WI38 (cell line): ENCODE results near the gene PLEKHA7.

ENCODE experiments used
- H3K4me3 ChIP-seq: 2 replicates; pipeline ENCODE4 v1.5.1; 2011; ENCODE audit warnings: low read depth, mild to moderate bottlenecking, control low read depth, low read length
- TF ChIP-seq, protein P1 (sequence below): IDR thresholded peaks from 2 replicates; pipeline ENCODE4 v1.5.1; 2012; ENCODE audit warnings: low read depth, mild to moderate bottlenecking, control low read depth, low read length

PLEKHA7 gene

DNA sequence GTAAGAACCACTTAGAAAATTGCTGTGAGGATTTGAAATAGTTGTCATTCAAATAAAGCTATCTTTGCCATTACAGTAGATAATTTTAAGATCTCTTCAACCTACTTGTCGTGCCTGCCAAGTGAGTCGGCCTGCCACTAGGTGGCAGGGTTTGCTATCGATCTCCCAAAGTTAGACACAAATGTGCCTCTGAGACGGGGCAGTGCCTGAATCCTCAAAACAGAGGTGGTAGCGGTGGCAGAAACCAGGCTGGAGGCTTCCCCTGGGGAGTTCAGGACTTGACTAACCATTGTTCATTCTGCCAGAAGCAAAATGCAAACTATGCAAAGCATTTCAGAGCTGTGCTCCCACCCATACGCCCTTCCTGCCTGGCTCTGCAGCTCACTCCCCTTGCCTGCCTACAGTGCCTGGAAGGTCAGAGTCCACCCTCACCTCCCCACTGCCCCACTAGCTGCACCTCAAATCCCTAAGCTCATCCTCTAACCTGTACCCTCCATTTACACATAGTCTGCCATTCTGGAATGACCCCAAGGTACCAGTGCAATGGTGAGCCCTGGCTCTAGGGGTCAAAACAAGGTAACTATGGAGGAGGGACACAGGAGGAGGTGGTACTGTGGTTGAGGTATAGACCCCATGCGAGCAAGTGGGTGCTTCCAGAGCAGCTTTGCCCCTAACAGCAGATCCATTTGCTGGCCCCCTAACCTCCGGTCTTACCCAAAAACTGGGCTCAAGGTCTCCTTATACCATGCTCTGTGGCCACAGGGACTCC lies 193.7 kb downstream of the PLEKHA7 start:
- H3K4me3 ChIP-seq, result no peak overlapping the region
- TF ChIP-seq, protein P1, sequence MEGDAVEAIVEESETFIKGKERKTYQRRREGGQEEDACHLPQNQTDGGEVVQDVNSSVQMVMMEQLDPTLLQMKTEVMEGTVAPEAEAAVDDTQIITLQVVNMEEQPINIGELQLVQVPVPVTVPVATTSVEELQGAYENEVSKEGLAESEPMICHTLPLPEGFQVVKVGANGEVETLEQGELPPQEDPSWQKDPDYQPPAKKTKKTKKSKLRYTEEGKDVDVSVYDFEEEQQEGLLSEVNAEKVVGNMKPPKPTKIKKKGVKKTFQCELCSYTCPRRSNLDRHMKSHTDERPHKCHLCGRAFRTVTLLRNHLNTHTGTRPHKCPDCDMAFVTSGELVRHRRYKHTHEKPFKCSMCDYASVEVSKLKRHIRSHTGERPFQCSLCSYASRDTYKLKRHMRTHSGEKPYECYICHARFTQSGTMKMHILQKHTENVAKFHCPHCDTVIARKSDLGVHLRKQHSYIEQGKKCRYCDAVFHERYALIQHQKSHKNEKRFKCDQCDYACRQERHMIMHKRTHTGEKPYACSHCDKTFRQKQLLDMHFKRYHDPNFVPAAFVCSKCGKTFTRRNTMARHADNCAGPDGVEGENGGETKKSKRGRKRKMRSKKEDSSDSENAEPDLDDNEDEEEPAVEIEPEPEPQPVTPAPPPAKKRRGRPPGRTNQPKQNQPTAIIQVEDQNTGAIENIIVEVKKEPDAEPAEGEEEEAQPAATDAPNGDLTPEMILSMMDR, result peak; percentile 95

DNA sequence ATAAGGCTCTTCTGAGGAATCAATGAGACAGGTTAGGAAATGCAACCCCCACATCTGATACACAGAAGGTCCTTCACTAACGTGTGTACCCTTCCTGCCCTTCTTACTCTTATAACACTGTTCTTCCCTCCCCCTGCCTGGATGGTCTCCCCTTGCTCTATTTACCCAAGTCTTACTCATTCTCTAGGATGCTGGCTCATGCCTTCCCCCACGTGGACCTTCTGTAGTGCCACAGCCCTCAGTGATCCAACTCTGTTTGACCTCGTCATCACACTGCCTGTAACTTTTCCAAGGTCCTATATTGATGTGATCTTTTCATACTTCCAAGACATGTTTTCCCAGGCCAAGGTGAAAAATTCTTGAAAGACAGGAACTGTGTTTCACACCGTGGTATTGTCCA lies 195.9 kb downstream of the PLEKHA7 start:
- no peak overlapping the region for H3K4me3 ChIP-seq
- TF ChIP-seq, protein P1, result no peak

DNA sequence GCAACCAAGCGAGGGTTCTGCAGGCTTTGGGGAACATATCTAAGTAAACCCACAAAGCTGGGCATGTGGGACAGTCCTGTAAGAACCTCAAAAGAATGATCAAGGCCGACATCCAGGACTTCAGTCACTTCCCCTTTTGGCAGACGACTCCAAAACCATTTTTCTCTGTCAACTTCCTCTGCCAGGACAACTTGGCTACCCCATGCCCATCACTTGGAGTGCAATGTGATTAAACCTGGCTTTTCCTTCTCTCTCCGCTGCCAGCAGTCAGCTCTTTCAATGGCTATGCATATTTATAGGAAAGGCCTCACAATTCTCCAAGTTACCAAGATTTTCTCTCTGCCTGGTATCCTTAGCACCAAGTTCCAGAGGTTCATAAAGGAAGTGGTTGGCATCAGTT lies 196.9 kb downstream of the PLEKHA7 start:
- H3K4me3 ChIP-seq, result no peak overlapping the region
- TF ChIP-seq, protein P1, result no peak

DNA sequence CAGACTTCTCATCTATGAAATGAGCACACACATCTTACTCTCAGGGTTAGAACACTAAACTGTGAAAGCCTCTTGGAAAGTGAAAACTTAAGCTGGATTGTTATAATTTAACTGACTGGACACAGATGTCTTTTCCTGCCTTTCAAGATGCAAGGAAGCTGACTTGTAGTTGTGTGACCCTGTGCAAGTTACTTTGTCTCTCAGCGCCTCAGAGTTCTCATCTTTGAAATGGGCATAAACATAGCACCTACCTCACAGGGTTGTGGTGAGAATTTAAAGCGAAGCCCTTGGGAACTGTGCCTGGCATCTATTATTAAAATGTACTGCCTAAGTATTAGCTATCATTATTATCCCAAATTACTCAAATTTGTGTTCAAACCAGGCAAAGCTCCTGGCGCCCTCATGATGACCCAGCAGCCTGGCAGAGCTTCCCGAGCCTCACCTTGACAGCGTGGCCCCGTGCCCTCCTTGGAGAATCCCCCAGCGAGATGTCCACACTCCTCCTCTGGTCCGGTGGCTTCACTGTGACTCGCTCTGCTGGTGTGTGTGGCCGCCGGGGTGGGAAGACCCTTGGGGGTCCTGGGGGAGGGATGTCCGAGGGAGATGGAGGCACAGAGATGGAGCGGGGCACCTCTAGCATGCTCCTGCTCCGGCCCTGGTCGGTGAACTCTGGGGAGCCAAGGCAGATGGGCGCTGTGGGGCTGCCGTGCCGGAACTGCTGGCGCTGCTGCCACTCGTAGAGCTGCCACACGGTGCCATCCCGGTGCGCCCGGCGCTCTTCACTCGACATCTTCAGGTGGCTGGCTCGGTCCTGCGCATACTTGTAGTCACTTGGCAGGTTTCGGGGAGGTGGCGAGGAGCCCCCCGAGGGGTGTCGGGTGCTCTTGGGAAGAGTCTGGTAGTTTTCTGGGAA lies 197.6 kb downstream of the PLEKHA7 start:
- TF ChIP-seq, protein P1, result no peak
- H3K4me3 ChIP-seq, result no peak overlapping the region

DNA sequence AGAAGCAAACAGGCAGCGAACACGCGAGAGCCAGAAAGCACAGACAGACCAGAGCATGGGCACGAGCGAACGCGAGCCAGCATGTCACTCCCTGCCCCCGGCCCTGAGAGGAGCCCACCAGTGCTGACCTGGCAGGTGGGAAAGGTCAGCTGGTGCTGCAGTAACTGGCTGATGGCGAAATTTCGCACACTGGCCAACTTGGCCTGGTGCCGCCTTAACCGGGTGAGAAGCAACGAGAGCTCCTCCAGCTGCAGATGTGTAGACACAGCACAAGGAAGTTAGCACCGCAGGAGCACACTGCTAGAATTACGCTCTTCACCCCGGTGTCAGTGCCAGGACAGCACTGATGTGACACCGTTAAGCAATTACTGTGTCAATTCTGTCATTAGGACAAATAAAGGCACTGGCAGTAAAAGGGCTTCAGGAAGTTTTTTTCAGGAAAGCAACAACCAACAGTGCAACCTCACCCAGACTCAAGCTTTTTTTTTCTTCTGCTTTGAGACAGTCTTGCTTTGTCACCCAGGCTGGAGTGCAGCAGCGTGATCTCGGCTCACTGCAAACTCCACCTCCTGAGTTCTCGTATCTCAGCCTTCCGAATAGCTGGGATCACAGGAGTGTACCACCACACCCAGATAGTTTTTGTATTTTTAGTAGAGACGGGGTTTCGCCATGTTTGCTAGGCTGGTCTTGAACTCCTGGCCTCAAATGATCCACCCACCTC lies 199.0 kb downstream of the PLEKHA7 start:
- TF ChIP-seq, protein P1, result no peak
- H3K4me3 ChIP-seq, result no peak overlapping the region

DNA sequence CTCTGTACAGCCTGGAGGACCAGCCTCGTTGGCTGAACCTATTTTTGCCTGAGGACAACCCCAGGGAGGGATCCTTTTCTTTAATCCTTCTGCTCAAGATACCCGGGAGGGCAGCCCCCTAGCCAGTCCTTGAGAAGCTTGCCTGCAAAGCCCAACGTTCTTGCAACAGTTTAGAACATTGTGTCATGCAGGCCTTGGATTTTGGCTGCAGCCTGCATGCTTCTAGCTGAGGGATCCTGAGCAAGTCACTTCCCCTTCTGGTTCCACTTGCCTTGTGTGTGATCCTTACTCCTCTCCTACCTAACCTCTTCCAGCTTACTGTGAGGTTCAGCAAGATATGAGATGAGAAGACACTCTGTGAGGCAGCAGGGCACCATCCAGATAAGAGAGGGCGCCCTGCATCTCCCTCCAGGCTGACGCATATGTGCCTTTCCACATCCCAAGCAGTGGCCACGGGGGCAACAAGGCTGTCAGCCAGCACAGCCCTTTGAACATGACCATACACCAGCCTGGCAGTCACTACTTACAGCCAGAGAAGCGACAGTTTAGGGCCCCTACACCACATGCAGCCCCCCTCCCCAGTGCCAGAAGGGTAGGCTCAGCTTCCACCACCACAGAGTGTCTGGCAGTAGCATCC lies 199.7 kb downstream of the PLEKHA7 start:
- H3K4me3 ChIP-seq, result no peak overlapping the region
- TF ChIP-seq, protein P1, result no peak
